Esophagus (tissue), 2 donors: Measurements from ENCODE around the gene NCEH1. TPM values are rescaled to one million over a fixed set of nuclear protein-coding genes. Genes with fewer than 3 reads are reported as not detected.
"Not testable (repeated sequence)": the region's sequence is repeated elsewhere in the genome, so short reads cannot be mapped to it uniquely, and the experiment has no call there.

Experiments
- H3K27ac ChIP-seq, 2 donors: one replicate each; pipeline ENCODE4 v1.5.1; 2013; ENCODE audit warnings: low read depth in 2 of 2, mild to moderate bottlenecking in 2 of 2, inconsistent platforms in 1 of 2, low read length in 1 of 2, moderate library complexity in 1 of 2
- H3K27me3 ChIP-seq, 2 donors: one replicate each; pipeline ENCODE4 v1.6.1; 2013; ENCODE audit warnings: low read length in 2 of 2, control low read depth in 1 of 2, mild to moderate bottlenecking in 1 of 2; ENCODE audit not compliant: insufficient read depth in 2 of 2, control insufficient read depth in 1 of 2
- H3K36me3 ChIP-seq, 2 donors: one replicate each; pipeline ENCODE4 v1.6.1; 2013; ENCODE audit warnings: low read length in 1 of 2; ENCODE audit not compliant: control insufficient read depth in 2 of 2, insufficient read depth in 2 of 2
- H3K4me1 ChIP-seq, 2 donors: one replicate each; pipeline ENCODE4 v1.6.1; 2013; ENCODE audit warnings: low read length in 1 of 2; ENCODE audit not compliant: control insufficient read depth in 2 of 2, insufficient read depth in 2 of 2
- H3K4me3 ChIP-seq, 2 donors: one replicate each; pipeline ENCODE4 v1.5.1; 2013; ENCODE audit warnings: low read length in 2 of 2, mild to moderate bottlenecking in 2 of 2, low read depth in 1 of 2, moderate library complexity in 1 of 2
- H3K9me3 ChIP-seq, 2 donors: one replicate each; pipeline ENCODE4 v1.6.1; 2013; ENCODE audit warnings: mild to moderate bottlenecking in 2 of 2, low read depth in 1 of 2, low read length in 1 of 2, moderate library complexity in 1 of 2; ENCODE audit not compliant: control insufficient read depth in 2 of 2, insufficient read depth in 1 of 2
- WGBS, 2 donors: extraction: QIAGEN DNeasy Blood & Tissue Kit; methylation state at CpG; one replicate each; pipeline ENCODE4 v1.1.7; 2013; 5-methylcytosine and 5-hydroxymethylcytosine counted together
- polyA plus RNA-seq, 2 donors: library from polyadenylated mRNA; stranded (reverse); fragments of 200-250 nt; gene quantifications; one replicate each; pipeline ENCODE4 v1.2.3, GENCODE V29; 2013
- donor health status: healthy with polysubstance abuse.
- donor health status: Bipolar disorder and iron deficiency.

The NCEH1 gene
- polyA plus RNA-seq, 2 donors, result 2.4 to 3.2 TPM

DNA sequence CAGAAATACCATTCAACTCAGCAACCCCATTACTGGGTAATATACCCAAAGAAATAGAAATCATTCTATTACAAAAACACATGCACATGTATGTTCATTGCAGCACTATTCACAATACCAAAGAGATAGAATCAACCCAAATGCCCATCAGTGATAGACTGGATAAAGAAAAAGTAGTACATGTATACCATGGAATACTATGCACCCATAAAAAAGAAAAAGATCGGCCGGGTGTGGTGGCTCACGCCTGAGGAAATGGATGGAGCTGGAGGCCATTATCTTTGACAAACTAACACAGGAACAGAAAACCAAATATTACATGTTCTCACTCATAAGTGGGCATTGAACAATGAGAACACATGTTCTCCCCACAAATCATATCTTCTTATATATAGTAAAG lies 112.0 kb downstream of the NCEH1 start:
- H3K36me3 ChIP-seq, result no peaks in the 10 kb centered on the region

DNA sequence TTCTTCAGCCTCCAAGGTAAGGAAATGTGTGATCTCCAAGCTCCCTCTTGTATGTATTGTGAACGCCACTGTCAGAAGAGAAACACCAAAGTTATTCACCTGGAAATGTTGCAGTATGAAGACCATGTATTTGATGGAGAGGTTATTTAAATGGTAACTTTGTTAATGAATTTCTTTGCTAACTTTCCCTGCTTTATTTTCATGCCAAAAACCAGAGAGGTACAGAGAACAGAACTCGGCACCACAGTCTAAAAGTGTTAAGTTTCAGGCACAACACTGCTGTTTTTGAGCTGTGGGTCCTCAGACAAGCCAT lies 114.5 kb downstream of the NCEH1 start:
- no peaks in the 10 kb centered on the region for H3K27me3 ChIP-seq
- no peaks in the 10 kb centered on the region for H3K36me3 ChIP-seq
- H3K4me3 ChIP-seq, result no peak overlapping the region
- peaks cover 0 to 5% of the 10 kb centered on the region in 2 donors for H3K4me1 ChIP-seq
- no peak overlapping the region for H3K27ac ChIP-seq
- H3K9me3 ChIP-seq, result no peaks in the 10 kb centered on the region
- WGBS, 2 donors, result 31 to 44% methylated on average over 2 of the region's 2 CpGs

More for the DNA sequence above, 112.0 kb downstream of the NCEH1 start:
- H3K4me3 ChIP-seq, result no peak overlapping the region
- H3K9me3 ChIP-seq, result peaks cover 0 to 2% of the 10 kb centered on the region in 2 donors
- peaks cover 0 to 2% of the 10 kb centered on the region in 2 donors for H3K4me1 ChIP-seq
- no peak overlapping the region for H3K27ac ChIP-seq
- WGBS, 2 donors, result 95 to 98% methylated on average over 3 of the region's 3 CpGs
- H3K27me3 ChIP-seq, result no peaks in the 10 kb centered on the region

DNA sequence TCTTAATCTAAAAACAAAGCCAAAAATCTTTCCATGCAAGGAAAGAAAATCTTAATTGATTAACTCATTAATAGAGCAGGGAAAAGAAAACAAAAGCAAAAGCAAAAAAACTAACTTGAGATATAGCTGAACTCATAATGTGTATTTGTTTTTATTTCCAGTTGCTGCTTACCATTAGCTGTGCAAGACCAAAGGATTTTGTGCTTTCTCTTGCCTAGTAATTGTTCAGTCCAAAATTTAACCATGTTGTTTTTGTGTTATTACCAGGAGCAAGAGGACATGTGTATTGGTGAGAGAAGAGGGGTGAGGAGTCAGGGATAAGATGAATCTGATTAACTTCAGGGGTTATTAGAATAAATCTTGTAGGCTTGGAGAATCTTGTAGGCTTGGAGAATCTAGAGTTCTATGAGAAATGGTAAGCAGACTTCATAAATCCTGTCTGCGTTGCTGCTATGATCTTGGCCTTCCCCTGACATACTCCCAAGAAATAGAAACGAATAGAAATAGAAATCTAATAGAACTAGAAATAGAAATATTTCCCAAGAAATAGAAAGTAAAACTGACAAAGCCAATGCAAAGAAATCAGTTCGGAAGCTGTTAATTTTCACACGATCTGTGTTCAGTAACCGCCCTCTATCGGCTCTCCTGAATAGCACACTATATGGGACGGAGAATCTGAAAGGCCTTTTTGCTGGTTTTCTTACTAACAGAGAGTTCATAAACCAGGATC lies 115.0 kb downstream of the NCEH1 start:
- H3K4me1 ChIP-seq, result peaks cover 0 to 5% of the 10 kb centered on the region in 2 donors

DNA sequence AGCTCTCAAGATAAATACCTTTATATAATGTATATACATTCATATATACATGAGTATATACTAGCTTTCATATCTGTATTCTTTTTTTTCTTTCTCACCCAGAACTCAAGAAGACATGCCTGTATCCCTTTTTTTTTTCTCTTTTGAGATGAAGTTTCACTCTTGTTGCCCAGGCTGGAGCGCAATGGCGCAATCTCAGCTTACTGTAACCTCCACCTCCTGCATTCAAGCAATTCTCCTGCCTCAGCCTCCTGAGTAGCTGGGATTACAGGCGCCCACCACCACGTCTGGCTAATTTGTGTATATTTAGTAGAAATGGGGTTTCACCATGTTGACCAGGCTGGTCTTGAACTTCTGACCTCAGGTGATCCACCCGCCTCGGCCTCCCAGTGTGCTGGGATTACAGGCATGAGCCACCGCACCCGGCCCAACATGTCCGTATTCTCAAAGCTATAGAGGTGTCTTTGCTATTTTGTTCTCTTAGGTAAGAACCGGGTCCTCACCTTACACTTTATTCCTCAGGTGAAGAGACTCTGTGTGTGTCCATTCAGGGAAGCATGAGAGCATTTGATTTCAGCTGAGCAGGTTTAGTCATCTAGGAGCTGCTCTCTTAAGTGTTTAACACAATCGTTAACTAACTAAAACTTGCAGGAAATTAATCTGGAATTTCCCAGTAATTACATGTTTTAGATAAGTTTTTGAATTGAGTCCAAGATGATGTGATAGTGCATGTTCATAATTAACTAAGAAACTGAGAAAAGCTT lies 115.8 kb downstream of the NCEH1 start:
- H3K36me3 ChIP-seq, H3K9me3 ChIP-seq, H3K4me3 ChIP-seq, H3K27me3 ChIP-seq, H3K4me1 ChIP-seq: not testable (repeated sequence)
- peak overlapping the region; percentile 88 to 92 for H3K27ac ChIP-seq
- WGBS, 2 donors, result 53 to 55% methylated on average over 11 of the region's 11 CpGs

More for the DNA sequence above, 115.0 kb downstream of the NCEH1 start:
- 6 to 11% methylated on average over 7 of the region's 7 CpGs for WGBS, 2 donors
- Histone ChIP-seq H3K27ac (peak overlapping the region in 1 of 2 donors; percentile 83), H3K4me3 (peak overlapping the region in 1 of 2 donors; percentile 23), H3K27me3 (no peaks in the 10 kb centered on the region), H3K36me3 (no peaks in the 10 kb centered on the region), H3K9me3 (no peaks in the 10 kb centered on the region)

DNA sequence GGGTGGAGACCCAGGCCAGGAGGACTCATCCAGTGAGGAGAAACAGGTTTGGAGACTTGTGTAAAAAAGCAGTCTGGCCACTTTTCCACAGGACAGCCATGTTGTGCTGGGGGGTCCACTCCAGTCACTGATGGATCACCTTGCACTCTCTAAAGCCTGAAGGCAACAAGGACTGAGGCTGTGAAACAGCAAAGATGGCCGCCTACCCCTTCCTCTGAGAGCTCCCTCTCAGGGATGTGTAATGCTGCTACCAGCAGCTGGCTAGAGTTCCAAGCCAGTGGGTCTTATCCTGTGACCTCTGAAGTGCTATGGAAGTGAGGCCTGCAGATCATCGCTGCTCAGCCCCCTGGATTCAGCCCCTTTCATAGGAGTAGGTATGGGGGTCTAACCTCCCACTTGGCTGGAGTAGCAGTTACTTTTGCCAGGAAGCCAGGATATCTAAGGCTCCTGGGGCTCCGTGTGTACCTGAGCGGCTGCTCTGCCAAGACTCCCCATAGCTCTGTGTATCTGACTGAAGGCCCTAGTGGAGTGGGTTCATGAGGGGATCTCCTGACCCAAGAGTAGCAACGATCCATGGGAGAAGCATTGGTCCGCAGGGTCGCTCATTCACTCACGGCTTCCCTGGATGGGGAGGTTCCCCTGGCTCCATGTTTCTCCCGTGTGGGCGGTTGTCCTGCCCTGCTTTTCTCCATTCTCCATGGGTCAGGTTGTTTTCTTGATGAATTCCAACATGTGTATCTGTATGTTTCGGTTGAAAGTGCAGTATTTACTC lies 117.8 kb downstream of the NCEH1 start:
- no peak overlapping the region for H3K27ac ChIP-seq
- WGBS, 2 donors, result 97 to 98% methylated on average over 11 of the region's 11 CpGs
- H3K27me3 ChIP-seq, result no peaks in the 10 kb centered on the region
- peaks cover 0 to 5% of the 10 kb centered on the region in 2 donors for H3K4me1 ChIP-seq
- H3K9me3 ChIP-seq, result no peaks in the 10 kb centered on the region
- H3K4me3 ChIP-seq, result no peak overlapping the region
- no peaks in the 10 kb centered on the region for H3K36me3 ChIP-seq

DNA sequence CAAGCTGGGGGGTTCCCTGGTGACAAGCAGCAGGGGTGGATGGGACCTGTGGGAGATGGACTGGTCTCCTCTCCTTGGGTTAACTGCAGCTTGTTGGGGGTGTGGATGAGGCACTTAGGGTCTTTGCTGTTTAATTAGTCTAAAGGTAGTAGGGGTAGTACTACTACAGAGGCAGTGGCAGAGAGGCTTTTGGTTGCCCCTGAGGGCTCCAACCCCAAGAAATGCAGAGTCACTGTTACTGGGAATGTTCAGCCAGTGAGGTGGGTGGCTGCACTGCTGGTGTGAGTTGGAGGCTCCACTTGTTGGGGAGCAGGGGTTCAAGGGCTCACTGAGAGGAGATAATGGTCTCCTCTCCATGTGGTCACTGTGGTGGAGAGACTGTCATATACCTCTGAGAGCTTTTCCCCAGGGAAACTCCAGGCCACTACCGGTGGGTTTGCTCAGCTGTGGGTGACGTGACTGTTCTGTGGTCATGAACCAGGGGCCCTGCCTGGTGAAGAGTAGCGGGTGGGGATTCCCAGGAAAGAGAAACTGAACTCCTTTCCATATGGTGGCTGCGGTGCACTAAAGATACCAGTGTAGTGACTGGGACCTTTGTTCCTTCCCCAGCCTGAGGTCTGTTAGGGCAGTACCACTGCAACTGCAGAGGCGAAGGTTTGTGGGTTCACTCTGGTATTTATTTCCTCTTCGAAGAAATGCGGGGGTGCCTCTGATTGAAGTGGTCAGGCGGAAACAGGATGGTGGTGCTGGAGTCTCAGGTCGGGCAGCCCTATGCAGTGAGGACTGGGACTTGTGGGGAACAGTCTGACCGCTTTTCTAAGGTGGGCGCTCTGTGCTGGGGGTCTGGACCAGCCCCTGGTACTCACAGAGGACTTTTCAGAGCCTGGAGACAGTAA lies 118.7 kb downstream of the NCEH1 start:
- Histone ChIP-seq H3K36me3 (no peaks in the 10 kb centered on the region), H3K27ac (no peak overlapping the region), H3K4me1 (peaks cover 0 to 5% of the 10 kb centered on the region in 2 donors), H3K4me3 (no peak overlapping the region), H3K9me3 (no peaks in the 10 kb centered on the region), H3K27me3 (no peaks in the 10 kb centered on the region)
- 68 to 84% methylated on average over 11 of the region's 11 CpGs for WGBS, 2 donors

DNA sequence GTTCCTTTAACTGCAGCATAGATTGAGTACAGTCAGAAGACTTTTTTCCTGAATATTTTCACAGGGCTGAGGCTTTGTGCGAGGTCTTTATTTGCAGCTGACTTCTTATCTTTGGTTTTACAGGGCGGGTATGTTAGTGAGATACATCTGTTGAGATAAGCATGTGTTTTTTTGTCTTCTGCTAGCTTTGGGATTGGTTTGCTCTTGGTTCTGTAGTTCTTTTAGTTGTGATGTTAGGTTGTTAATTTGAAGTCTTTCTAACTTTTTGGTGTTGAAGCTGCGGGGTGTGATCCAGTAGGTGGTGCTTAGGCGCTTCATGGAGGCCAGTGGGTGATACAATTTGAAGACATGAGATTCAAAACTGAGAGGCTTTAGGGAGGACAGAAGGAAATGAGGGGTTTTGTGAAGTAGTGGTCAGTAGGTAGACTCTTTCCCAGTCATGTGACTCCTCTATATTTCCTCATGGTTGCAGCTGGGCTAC lies 119.7 kb downstream of the NCEH1 start:
- 83 to 94% methylated on average over 4 of the region's 4 CpGs for WGBS, 2 donors
- H3K27ac ChIP-seq, result no peak overlapping the region
- H3K36me3 ChIP-seq, result no peaks in the 10 kb centered on the region
- H3K9me3 ChIP-seq, result no peaks in the 10 kb centered on the region
- H3K4me3 ChIP-seq, result no peak overlapping the region
- H3K27me3 ChIP-seq, result no peaks in the 10 kb centered on the region
- peaks cover 0 to 5% of the 10 kb centered on the region in 2 donors for H3K4me1 ChIP-seq

DNA sequence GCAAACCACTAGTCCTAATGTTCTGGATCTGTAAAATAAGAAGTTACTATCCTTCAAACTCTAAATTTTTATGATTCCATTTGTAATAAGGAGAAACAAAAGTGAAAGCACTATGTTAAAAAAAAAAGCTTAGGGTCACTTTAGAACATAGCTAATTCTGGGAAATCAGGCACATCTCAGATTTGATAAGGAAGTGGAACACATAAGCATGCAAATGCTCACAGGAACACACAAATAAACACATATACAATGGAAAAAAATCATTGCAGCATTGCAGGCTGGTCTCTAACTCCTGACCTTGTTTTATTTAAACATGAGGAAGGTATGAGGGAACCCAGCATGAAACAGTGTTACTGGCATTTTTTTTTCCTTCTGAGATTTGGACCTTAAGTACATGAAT lies 124.4 kb downstream of the NCEH1 start:
- Histone ChIP-seq H3K36me3 (no peaks in the 10 kb centered on the region), H3K9me3 (no peaks in the 10 kb centered on the region), H3K4me3 (no peak overlapping the region), H3K27me3 (no peaks in the 10 kb centered on the region), H3K27ac (peak overlapping the region in 1 of 2 donors; percentile 12), H3K4me1 (no peaks in the 10 kb centered on the region)

DNA sequence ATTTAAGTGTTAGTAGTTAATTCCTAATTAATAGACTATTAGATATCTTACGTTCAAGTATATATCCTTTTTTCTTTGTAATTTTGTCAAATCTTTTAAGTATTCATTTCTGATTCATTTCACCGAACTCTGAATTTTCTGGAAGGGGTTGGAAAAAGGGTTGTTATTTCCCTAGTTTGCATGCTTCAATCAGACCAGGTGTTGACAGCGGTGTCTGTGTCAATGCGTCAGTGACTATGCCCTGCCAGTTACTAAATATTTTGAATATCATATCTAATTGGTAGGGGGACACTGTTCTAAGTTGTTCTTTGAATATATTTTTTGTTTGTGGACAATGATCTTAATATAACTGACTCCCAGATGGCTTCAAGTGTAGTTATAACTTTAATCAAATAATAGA lies 124.9 kb downstream of the NCEH1 start:
- H3K27ac ChIP-seq, result peak overlapping the region in 1 of 2 donors; percentile 62
- no peaks in the 10 kb centered on the region for H3K36me3 ChIP-seq
- H3K4me3 ChIP-seq, result no peak overlapping the region
- 85 to 86% methylated on average over 4 of the region's 4 CpGs for WGBS, 2 donors
- no peaks in the 10 kb centered on the region for H3K4me1 ChIP-seq
- H3K9me3 ChIP-seq, result no peaks in the 10 kb centered on the region
- H3K27me3 ChIP-seq, result no peaks in the 10 kb centered on the region
